ENCODE data around the gene MAP3K4. TPM values are rescaled to one million over a fixed set of nuclear protein-coding genes. Genes with fewer than 3 reads are reported as not detected.

MAP3K4 gene
- total RNA-seq, 4 donors from 2014 or later = 34.9 to 113 (median 52.3) TPM

- no peak for TF ChIP-seq POLR2A (IDR thresholded peaks at IDR 0.05)
- no peak for TF ChIP-seq CTCF (IDR thresholded peaks at IDR 0.05)
- Histone ChIP-seq H3K9me3 (no peaks in the 10 kb centered on the region), H3K27ac (no peak overlapping the region), H3K36me3 (no peaks in the 10 kb centered on the region), H3K27me3 (no peaks in the 10 kb centered on the region), H3K4me1 (peaks cover 5 to 12% of the 10 kb centered on the region in 2 donors), H3K4me3 (replicated peaks in 1 of 3) (no peak overlapping the region)
- DNase-seq = no peak
- 86 to 92% methylated on average over 8 of the region's 8 CpGs for WGBS, 2 donors
- intact Hi-C loops (cut with DNase I) = no loop called here
These were observed 35.1 kb upstream of the MAP3K4 start for GRCh38 chr6:160956300-160957035.

GRCh38 chr6:160959726-160960435, 31.7 kb upstream of the MAP3K4 start:
- Histone ChIP-seq H3K27me3 (no peaks in the 10 kb centered on the region), H3K4me3 (replicated peaks in 1 of 3) (no peak overlapping the region), H3K27ac (peak overlapping the region in 2 of 3 donors; percentile 2 to 29), H3K9me3 (no peaks in the 10 kb centered on the region), H3K4me1 (peaks cover 8 to 12% of the 10 kb centered on the region in 2 donors), H3K36me3 (no peaks in the 10 kb centered on the region)
- intact Hi-C loops (cut with DNase I) = no loop called here
- no peak for TF ChIP-seq CTCF (IDR thresholded peaks at IDR 0.05)
- 38 to 50% methylated on average over 7 of the region's 7 CpGs for whole genome bisulfite sequencing, 2 donors
- DNase-seq = no peak

- H3K27me3 ChIP-seq = no peaks in the 10 kb centered on the region
- intact Hi-C loops (cut with DNase I) = no loop called here
- peaks cover 8 to 12% of the 10 kb centered on the region in 2 donors for H3K4me1 ChIP-seq
- TF ChIP-seq CTCF (IDR thresholded peaks at IDR 0.05) (no peak), POLR2A (IDR thresholded peaks at IDR 0.05) (no peak)
- no peaks in the 10 kb centered on the region for H3K9me3 ChIP-seq
- no peak overlapping the region for H3K27ac ChIP-seq
- H3K36me3 ChIP-seq = no peaks in the 10 kb centered on the region
- H3K4me3 ChIP-seq (replicated peaks in 1 of 3) = no peak overlapping the region
- DNase-seq = no peak
- WGBS, 2 donors = 65 to 74% methylated on average over 3 of the region's 3 CpGs
These were observed 30.7 kb upstream of the MAP3K4 start for GRCh38 chr6:160960839-160961238.

GRCh38 chr6:160962835-160963623, 28.5 kb upstream of the MAP3K4 start:
- Histone ChIP-seq H3K36me3 (no peaks in the 10 kb centered on the region), H3K4me1 (peaks cover 8 to 22% of the 10 kb centered on the region in 2 donors), H3K4me3 (replicated peaks in 1 of 3) (no peak overlapping the region), H3K27me3 (no peaks in the 10 kb centered on the region), H3K9me3 (no peaks in the 10 kb centered on the region), H3K27ac (no peak overlapping the region)
- 92 to 94% methylated on average over 15 of the region's 15 CpGs for WGBS, 2 donors
- intact Hi-C loops (cut with DNase I) = no loop called here
- no peak for DNase-seq
- TF ChIP-seq CTCF (IDR thresholded peaks at IDR 0.05) (no peak), POLR2A (IDR thresholded peaks at IDR 0.05) (no peak)
